RWPE2 (cell line): Measurements from ENCODE around the gene ZBTB49.

Source experiments
- ATAC-seq: fragments of 200-7000 bp; cut with Tn5 transposase; 3 replicates; pipeline ENCODE4 v1.9.1; 2021; ENCODE audit warnings: low read depth
- DNase-seq: peaks from one replicate; pipeline ENCODE4 v3.0.0-alpha.2; 2020; ENCODE audit warnings: low spot score
- H3K27ac ChIP-seq: fragments of 450-650 bp; 2 replicates; pipeline ENCODE4 v1.5.1; 2017; ENCODE audit warnings: mild to moderate bottlenecking; ENCODE audit not compliant: poor library complexity, severe bottlenecking
- H3K27me3 ChIP-seq: fragments of 250-450 bp; sonication (Bioruptor Pico); 2 replicates; pipeline ENCODE4 v1.5.1; 2021; ENCODE audit warnings: mild to moderate bottlenecking, moderate library complexity; ENCODE audit not compliant: insufficient read depth, poor library complexity, severe bottlenecking
- H3K36me3 ChIP-seq: fragments of 250-450 bp; sonication (Bioruptor Pico); 2 replicates; pipeline ENCODE4 v1.5.1; 2020; ENCODE audit warnings: low read depth, mild to moderate bottlenecking, moderate library complexity
- H3K4me1 ChIP-seq: fragments of 250-450 bp; sonication (Bioruptor Pico); 2 replicates; pipeline ENCODE4 v1.5.1; 2021; ENCODE audit warnings: mild to moderate bottlenecking, moderate library complexity; ENCODE audit not compliant: insufficient read depth, poor library complexity, severe bottlenecking
- H3K4me3 ChIP-seq: fragments of 250-450 bp; sonication (Bioruptor Pico); 2 replicates; pipeline ENCODE4 v1.5.1; 2021; ENCODE audit warnings: mild to moderate bottlenecking, moderate library complexity; ENCODE audit not compliant: severe bottlenecking
- H3K9me3 ChIP-seq: fragments of 250-450 bp; sonication (Bioruptor Pico); 2 replicates; pipeline ENCODE4 v1.5.1; 2021; ENCODE audit warnings: mild to moderate bottlenecking, moderate library complexity; ENCODE audit not compliant: severe bottlenecking
- TF ChIP-seq, protein P1 (sequence below): fragments of 450-650 bp; IDR thresholded peaks from one replicate; pipeline ENCODE4 v1.5.1; 2017; ENCODE audit warnings: mild to moderate bottlenecking, moderate library complexity; ENCODE audit not compliant: poor library complexity, severe bottlenecking

The ZBTB49 gene

DNA sequence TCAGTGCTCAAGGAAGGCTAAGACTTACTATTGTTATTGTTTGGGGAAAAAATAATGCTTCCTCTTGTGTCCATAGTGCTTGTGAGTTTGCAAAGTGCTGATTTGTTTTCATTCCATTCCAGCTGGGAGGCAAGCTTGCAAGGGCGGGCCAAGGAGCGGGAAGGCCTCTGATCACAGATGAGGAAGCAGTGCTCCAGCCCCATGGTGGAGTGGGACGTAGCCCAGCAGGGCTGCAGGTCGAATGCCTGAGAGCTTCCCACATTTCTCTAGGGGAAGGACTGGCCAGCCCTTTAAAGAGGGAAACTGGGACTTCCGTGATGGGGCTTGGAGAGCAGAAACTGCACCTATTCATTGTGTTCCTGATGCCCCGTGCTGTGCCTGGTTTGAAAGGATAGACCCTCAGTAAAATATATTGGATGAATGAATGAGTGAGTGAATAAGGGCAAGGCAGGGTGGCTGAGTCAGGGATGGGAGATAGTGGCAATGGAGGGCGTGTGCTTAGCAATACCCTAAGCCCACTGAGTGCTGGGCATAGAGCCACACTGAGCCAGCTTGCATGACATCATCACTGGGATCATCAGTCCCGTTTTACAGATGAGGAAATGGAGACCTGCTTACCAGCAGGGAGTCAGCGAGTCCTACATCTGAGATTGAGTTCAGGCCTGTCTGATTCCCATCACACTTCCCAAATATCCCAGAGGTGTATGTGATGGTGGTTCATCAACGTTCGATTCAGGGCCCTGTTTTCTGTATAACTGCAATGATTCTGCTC, 78.9 kb downstream of the ZBTB49 start:
- H3K9me3 ChIP-seq: no peaks in the 10 kb centered on the region
- ATAC-seq: no peak
- TF ChIP-seq, protein P1, sequence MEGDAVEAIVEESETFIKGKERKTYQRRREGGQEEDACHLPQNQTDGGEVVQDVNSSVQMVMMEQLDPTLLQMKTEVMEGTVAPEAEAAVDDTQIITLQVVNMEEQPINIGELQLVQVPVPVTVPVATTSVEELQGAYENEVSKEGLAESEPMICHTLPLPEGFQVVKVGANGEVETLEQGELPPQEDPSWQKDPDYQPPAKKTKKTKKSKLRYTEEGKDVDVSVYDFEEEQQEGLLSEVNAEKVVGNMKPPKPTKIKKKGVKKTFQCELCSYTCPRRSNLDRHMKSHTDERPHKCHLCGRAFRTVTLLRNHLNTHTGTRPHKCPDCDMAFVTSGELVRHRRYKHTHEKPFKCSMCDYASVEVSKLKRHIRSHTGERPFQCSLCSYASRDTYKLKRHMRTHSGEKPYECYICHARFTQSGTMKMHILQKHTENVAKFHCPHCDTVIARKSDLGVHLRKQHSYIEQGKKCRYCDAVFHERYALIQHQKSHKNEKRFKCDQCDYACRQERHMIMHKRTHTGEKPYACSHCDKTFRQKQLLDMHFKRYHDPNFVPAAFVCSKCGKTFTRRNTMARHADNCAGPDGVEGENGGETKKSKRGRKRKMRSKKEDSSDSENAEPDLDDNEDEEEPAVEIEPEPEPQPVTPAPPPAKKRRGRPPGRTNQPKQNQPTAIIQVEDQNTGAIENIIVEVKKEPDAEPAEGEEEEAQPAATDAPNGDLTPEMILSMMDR: no peak

More for the DNA sequence above, 78.9 kb downstream of the ZBTB49 start:
- Histone ChIP-seq H3K27ac (no peak overlapping the region), H3K27me3 (no peaks in the 10 kb centered on the region), H3K36me3 (no peaks in the 10 kb centered on the region), H3K4me1 (no peaks in the 10 kb centered on the region), H3K4me3 (no peak overlapping the region)
- DNase-seq: no peak
